NCI-H748 treated with DMSO at 0.1 percent for 48 hours (cell line): ENCODE data around the gene SLC29A2.
"Not testable (repeated sequence)": the region's sequence is repeated elsewhere in the genome, so short reads cannot be mapped to it uniquely, and the experiment has no call there.

ENCODE experiments used
- DNase-seq: peaks from one replicate; lab custom pipeline; 2025; lab: John Stamatoyannopoulos, UW

SLC29A2 gene

DNA sequence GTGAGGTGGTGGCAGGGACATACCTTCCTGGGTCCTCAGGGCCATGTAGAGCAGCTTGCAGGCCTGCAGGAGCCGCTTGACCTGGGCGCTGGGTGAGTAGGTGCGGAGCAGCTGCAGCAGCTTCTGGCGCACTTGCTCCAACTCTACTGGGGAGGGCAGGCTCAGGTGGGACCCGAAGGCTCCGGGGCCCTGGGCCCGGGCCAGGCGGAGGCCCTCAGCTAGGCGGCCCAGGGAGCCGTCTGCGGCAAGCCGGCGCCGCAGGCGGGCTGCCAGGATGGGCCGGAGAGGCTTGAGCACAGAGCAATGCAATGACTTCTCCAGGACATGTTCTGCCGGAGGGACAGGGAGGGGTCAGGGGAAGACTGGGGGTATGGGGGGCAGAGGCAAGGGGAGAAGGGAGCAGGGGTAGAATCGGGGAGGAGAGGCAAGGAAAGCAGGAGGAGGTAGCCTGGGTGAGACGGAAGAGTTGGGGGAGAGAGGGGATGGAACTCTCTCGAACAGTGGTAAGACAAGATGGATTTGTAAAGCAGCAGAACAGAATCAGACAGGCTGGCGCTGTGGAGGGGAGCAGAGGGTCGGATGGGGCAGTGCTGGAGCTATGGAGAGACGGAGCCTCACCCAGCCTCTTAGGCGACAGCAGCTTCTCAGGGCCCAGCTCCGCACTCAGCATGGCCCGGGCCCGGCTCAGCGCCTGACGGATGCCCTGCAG, 37.5 kb downstream of the SLC29A2 start:
- DNase-seq: no peak

DNA sequence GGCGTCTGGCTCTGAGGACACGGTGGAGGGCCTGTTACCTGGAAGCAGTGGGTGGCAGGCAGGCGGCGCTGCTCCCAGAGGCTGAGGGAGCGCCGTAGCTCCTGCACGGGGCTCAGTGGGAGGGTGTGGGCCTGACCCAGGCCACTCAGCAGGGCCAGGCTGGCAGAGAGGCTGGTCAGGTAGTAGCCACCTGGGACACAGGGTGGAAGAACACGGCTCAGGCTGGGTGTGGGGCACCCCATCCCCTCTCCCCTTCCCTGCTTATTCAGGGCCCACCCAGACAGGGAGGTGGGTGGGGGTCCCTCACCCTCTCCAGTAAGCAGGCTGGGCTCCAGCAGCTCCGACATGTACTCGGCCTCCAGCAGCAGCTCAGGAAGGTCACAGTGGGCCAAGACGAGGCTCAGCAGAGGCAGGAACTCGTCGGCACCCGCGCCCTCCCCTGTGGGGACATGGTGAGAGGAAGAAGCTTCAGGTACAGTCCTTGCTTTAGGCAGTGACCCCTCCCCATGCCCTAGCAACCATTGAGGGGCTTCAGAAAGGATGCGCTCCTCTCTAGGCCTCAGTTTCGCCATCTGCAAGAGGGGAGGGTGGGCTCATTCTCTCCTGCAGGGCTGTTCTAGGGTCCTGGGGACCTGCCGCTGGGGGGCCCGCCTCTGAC, 38.2 kb downstream of the SLC29A2 start:
- no peak for DNase-seq

DNA sequence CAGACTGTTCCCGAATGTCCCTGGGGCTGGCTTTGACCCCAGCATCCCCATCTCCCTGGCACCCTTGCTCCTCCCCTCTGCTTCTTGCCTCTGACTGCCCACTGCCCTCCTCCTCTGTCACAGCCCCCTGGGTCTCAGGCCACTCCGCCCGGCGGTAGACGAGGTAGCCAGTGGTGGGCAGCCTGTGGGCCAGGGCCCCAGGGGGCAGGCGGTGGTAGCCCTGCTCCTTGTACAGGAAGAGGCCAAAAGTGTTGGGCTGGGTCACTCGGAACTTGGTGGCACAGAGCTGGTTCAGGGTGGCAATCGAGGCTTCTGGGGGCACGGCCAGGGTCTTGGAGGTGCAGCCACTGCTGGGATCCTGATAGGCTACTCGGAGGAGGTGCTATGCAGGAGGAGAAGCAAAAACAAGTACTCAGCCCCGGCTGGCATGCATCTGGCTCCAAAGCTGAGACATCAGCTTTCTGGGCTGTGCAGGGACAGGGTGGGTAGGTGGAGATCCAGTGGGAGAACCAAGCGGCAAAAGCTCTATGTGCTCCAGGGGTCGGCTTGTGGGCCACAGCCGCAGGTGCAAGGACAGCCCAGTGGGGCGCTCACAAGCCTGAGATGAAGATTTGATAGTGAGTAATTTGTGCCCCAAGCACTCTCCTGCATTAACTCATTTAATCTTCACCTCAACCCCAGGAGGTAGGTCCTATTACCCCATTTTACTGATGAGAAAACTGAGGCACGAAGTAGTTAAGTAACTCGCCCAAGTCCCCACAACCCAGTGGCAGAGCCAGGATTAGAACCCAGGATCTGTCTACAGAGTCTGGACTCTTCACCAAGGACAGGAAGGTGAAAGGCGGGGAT, 39.0 kb downstream of the SLC29A2 start:
- no peak for DNase-seq

DNA sequence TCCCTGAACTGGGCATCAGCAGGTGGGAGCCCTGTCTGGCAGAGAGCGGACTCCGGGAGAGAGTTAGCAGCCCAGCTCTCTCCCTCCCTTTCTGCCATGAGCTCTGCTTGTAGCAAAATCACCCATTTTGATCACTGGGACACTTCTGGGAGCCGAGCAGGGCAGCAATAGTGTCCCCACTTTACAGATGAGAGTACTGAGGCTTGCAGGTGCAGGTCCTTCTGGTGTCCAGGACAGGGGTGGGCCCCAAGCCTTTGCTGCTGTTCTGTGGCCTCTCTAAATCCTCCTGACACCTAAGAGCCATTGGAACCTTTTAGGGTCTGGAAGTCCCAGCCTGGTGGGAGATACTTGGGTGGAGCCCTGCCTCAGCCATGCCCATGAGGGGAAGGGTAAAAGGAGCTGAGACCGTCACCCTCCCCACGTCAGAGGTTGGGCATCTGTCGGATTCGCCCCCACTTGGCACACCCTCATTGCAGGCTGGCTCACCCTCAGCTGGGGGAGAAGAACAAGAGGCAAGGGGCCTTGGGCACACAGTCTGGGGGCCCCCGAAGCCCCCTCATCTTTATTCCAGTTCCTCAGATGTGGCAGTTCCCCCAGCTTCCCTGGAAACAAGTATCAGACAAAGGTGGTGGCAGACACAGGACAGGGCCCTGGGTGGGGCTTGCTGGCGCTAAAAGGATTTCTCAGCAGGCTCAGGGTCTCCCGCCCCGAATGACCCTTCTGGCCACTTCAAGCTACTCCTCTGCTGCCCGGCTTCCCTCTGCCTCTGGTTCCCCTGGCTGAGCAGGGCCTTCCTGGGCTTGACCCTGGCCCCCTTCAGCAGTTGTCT, 39.8 kb downstream of the SLC29A2 start:
- no peak for DNase-seq

DNA sequence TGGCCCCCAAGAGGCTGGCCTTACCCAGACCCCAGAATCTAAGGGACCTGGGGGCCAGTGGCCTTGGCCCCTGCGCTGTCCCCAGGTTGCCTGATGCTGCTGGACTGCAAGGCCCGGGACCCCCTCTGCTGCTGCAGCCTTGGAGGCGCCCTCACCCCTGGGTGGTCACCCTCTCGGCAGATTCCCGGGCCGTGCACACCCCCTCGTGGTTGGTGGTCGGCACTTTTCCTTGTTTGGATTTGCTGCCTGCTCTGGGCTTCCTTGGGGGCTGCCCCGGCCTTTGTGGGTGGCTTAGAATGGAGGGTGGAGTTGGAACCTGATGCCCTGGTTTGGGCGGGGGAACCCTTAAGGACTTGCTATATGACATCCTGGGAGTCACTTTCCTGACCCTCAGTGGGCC, 40.6 kb downstream of the SLC29A2 start:
- DNase-seq: no peak

DNA sequence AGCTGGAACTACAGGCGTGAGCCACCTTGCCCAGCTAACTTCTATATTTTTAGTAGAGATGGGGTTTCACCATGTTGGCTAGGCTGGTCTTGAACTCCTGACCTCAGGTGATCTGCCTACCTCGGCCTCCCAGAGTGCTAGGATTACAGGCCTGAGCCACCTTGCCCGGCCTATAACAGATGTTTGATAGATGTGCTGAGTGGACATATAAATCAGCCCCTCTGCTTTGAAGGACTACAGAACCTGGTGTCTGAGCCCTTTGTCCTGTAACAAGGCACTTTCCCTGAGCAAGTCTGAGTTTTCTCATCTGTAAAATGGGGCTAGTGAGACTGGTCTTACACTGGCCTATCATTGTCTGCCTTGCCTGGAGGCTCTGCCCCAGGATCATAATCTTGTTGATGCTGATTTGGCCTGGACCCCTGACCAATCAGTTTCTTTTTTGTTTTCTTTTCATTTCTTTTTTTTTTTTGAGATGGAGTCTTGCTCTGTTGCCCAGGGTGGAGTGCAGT, 42.3 kb downstream of the SLC29A2 start:
- DNase-seq: no peak

DNA sequence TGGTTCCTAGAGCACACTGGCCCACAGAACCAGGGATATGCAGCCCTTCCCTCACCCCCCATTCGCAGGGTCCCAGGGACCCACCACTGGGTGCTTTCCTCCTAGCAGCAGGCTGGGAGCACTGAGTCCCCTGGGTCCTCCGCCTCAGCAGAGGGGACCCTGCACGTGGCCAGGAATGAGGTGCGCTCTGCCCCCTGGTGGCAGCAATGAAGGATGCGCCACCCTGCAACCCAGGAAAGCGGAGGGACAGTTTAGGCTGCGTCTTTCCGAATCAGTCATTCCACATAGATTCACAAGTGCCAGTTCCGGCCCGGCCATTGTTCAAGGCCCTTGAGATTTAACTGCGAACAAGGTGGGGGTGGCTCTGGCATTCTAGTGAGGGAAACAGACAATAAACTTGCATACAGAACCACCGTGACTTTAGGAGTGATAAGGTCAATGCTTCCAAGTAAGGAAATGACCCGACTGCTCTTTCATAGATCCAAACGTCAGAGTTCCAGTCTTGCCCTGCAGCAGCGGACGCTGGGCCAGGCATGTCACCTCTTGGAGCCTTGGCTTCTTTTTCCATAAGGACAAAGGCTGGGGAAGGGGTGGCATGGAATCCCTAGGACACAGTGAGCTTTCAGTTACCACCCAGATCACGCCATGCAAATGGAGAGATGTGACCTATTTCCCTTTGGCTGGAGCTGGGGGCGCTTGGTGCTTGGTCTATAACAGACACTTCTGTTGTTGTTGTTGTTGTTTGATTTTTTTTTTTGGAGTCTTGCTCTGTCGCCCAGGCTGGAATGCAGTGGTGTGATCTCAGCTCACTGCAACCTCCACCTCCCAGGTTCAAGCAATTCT, 43.0 kb downstream of the SLC29A2 start:
- peak; percentile 34 for DNase-seq

DNA sequence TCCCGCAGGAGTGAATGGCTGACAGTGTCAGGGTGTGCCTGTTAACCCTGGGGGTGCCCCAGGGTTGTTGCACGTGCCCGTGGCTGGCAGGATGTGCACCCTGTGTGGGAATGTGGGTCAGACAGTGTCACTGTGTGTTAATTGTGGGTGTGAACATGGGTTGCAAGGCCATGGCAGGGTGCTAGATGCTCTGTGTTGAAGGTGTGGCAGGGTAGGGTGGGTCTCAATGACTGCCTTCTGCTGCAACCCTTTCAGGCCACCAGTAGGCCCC, 43.6 kb downstream of the SLC29A2 start:
- no peak for DNase-seq

DNA sequence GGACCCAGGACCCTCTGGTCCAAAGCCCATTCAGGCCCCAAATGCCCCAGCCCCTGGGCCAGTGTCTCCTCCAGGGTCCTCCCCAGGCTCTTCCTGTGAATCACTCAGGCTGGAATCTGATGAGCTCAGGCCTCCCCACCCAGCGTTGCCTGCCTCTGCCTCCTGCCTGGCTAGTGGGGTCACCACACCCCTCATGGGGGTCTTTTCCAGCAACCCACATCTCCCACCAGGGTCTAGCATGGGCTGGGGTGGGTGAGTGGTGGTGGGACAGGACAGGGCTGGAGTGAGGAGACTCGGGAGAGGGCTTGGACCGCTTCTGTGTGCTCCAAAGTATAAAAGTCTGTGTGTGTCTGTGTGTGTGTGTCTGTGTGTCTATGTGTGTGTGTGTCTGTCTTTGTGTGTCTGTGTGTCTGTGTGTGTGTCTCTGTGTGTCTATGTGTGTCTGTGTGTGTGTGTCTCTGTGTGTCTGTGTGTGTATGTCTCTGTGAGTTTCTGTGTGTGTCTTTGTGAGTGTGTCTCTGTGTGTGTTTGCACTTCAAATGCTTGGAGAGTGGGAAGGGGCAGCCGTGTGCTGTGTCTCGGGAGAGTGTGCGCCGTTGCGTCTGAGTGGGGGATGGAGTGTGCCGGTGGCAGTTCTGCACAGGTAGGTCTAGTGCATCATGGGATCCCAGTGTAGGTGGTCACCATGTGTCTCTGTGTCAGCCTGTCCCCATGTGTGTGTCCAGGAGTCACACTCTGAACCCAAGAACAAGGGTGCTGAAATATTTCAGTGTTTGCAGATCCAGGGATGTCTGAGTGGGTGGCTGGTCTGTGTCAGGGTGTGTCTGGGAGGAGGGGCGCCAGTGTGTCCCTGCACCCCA, 44.2 kb downstream of the SLC29A2 start:
- no peak for DNase-seq

DNA sequence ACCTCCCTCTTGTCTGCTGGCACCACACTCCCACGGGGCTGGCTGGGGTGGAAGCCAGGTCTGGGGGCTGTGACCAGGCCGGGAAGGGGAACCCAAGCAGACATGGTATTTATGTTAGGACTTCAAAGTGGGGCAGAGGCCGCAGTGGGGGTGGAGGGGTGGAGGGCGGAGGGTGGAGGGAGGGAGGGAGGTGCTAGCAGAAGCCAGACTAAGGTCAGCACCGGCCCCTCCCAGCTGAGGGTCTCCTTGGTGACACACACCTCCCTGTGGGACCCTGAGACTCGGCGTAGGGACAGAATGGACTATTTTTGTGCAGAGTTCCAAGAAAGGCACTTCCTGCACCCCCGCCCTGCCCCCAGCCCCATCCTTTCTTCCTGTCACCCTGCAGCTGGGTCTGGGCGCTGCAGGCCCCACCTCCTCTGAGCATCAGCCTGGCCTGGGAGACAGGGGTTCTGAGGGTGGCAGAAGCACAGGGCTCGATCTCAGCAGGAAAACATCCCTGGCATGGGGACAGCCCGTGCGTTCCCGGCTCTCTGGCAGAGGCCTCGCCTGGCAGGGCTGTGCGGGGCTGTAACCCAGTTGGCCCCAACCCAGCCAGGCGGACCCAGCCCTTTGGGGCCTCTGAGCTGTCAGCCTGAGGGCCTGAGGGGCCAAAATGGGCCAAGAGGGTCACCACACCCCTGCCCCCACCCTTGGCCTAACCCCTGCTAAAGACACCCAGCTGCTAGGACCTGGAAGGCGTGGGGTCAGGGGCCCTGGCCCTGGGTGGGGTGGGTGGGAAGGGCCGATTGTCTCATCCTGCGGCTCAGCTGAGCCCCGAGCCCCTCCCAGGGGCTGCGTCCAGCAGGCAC, 45.1 kb downstream of the SLC29A2 start:
- DNase-seq: no peak

DNA sequence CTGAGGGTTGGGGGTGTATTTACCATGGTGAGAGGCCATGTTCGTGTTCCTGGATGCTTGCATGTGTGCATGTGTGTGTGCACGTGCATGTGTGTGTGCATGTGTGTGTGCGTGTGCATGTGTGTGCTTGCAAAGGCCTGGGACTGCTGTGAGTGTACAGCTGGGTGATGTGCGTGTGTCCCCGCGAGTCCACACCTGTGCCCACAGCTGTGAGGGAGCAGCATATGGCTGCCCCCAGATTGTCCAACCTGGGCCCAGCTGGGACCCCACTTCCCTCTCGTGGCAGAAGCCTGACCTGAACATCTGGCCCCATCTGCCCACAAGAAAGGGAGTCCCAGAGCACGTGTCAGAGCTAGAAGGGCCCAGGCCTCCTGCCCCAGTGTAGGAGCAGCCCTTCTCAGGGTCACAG, 46.3 kb downstream of the SLC29A2 start:
- no peak for DNase-seq

DNA sequence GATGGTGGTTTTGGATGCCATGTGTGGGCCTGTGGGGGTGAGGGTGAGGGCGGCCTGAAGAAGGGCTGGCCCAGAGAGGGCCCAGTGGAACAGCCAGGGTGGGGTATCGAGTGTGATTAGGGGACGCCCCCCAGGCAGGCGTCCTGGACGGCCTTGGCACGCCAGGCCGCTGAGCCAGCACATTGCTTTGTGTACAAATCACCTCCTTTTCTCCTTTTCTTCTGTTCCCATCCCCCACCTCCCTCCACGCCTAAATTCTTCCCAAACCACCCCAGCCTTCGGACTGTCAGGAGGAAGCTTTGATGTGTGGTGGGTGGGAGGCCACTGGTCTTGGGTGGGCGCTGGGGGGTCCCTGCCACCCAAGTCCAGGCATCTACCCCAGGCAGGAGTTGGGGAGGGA, 46.9 kb downstream of the SLC29A2 start:
- no peak for DNase-seq

DNA sequence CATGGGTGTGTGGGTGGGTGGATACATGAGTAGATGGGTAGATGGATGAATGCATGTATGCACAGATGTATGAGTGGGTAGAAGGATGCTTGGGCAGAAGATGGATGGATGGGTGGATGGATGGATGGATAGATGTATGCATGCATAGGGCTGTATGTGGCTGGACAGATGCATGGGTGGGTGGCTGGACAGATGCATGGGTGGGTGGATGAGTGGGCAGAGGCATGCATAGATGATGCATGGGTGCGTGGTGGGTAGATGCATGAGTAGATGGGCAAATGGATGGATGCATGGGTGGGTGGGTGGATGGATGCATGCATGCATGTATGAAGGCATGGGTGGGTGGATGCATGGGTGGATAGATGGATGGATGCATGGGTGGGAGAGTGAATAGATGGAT, 47.9 kb downstream of the SLC29A2 start:
- DNase-seq: no peak

DNA sequence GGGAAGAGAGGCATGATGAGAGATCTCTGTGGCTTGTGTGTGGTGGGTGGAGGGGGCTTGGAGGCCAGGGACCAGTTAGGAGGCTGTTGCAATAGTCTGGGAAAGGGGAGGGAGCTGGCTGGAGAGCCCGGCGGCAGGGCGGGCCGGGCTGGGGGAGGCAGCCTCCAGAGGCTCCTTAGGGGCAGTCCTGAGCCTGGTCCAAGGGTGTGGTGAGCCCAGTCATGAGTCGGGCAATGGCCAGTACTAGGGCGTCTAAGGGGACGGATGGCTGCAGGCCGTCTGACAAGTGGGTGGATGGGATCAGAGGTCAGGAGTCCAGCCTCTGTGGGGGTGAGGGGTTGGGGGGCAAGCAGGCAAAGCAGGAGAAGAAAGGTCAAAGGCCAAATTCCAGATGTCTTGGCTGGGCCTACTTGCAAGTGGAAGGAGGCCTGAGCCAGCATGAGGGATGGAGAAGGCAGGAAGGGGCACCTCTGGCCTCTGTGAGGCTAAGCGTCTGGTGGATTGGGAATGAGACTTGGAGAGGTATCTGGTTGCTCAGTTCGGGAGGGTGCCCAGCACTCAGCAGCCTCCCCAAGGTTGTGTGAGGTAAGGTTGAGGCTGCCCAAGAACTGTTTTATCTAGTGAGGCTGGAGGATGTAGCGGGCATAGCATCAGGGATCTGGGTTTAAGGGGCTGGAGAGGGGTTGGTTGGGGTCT, 48.7 kb downstream of the SLC29A2 start:
- DNase-seq: no peak

DNA sequence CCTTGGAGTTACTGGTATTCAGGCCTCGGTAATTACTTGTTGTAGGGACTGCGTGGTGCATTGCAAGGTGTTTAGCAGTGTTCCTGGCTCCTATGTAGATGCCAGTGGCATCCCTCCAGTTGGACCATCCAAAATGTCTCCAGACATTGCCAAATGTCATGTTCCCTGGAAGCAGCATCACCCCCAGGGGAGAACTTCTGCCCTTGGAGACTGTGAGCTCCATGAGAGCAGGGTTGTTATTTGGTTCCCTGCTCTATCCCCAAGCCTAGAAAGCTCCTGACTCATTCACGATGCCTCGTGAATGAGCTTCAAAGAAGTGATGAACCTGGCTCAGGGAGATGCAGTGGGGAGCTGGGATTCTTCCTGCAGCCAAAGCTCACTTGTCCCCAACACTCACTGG, 50.0 kb downstream of the SLC29A2 start:
- no peak for DNase-seq

DNA sequence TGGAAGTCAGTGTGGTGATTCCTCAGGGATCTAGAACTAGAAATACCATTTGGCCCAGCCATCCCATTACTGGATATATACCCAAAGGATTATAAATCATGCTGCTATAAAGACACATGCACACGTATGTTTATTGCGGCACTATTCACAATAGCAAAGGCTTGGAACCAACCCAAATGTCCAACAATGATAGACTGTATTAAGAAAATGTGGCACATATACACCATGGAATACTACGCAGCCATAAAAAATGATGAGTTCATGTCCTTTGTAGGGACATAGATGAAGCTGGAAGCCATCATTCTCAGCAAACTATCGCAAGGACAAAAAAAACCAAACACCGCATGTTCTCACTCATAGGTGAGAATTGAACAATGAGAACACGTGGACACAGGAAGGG, 50.8 kb downstream of the SLC29A2 start:
- DNase-seq: not testable (repeated sequence)

DNA sequence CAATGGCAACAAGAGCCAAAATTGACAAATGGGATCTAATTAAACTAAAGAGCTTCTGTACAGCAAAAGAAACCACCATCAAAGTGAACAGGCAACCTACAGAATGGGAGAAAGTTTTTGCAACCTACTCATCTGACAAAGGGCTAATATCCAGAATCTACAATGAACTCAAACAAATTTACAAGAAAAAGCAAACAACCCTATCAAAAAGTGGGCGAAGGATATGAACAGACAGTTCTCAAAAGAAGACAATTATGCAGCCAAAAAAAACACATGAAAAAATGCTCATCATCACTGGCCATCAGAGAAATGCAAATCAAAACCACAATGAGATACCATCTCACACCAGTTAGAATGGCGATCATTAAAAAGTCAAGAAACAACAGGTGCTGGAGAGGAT, 51.3 kb downstream of the SLC29A2 start:
- not testable (repeated sequence) for DNase-seq

DNA sequence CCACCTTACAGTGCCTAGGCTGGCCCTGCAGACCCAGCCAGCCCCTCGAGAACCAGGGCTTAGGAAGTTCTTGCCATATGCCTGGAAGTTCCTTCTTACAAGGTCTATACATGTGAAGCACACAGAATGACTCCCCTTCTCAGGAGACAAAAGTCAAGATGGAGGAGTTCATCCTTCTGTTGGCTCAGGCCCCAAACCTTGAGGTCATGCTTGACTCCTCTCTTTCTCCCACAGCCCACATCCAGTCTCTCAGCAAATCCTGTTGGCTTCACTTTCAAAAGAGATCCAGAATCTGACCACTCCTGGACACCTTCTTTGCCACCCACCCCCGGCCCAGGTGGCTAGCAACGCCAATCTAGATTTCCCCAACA, 53.0 kb downstream of the SLC29A2 start:
- DNase-seq: no peak
